HG02981 (cell line): ENCODE measurements around the gene WNT8A.
"Not testable (repeated sequence)": the region's sequence is repeated elsewhere in the genome, so short reads cannot be mapped to it uniquely, and the experiment has no call there.

ENCODE experiments used
- ATAC-seq: cut with Tn5 transposase; IDR thresholded peaks from one replicate; pipeline ENCODE4 v1.9.1; 2021; ENCODE audit warnings: mild to moderate bottlenecking, moderate library complexity; ENCODE audit not compliant: unreplicated experiment

Gene WNT8A

GRCh38 chr5:138083702-138084101, at the start of gene WNT8A:
Gene WNT8A (plus strand): TSS chr5:138084033. CDS start chr5:138084128, 95 bp downstream.
- no peak for ATAC-seq

GRCh38 chr5:138035605-138036537, 48.0 kb upstream of the WNT8A start:
- peak; percentile 42 for ATAC-seq

GRCh38 chr5:138037271-138037670, 46.6 kb upstream of the WNT8A start:
- ATAC-seq = no peak

- ATAC-seq = no peak
Measured at GRCh38 chr5:138037907-138038633, 45.8 kb upstream of the WNT8A start.

GRCh38 chr5:138038826-138039225, 45.0 kb upstream of the WNT8A start:
- no peak for ATAC-seq

- not testable (repeated sequence) for ATAC-seq
Measured at GRCh38 chr5:138045283-138045682, 38.5 kb upstream of the WNT8A start.

GRCh38 chr5:138051441-138052296, 32.2 kb upstream of the WNT8A start:
- no peak for ATAC-seq

- ATAC-seq = not testable (repeated sequence)
Measured at GRCh38 chr5:138052718-138053117, 31.1 kb upstream of the WNT8A start.

GRCh38 chr5:138053554-138053953, 30.3 kb upstream of the WNT8A start:
- ATAC-seq = no peak

GRCh38 chr5:138054206-138054605, 29.6 kb upstream of the WNT8A start:
- ATAC-seq = no peak

GRCh38 chr5:138054847-138055558, 28.8 kb upstream of the WNT8A start:
- no peak for ATAC-seq

GRCh38 chr5:138064526-138064925, 19.3 kb upstream of the WNT8A start:
- no peak for ATAC-seq

- ATAC-seq = no peak
Measured at GRCh38 chr5:138065102-138065501, 18.7 kb upstream of the WNT8A start.

GRCh38 chr5:138067945-138068344, 15.9 kb upstream of the WNT8A start:
- no peak for ATAC-seq

- ATAC-seq = no peak
Measured at GRCh38 chr5:138068742-138069600, 14.9 kb upstream of the WNT8A start.

GRCh38 chr5:138070026-138070425, 13.8 kb upstream of the WNT8A start:
- ATAC-seq = not testable (repeated sequence)

GRCh38 chr5:138077064-138077696, 6.7 kb upstream of the WNT8A start:
- no peak for ATAC-seq

- no peak for ATAC-seq
Measured at GRCh38 chr5:138078006-138078643, 5.7 kb upstream of the WNT8A start.
